ENCODE results near the gene LAMA2. TPM values are rescaled to one million over a fixed set of nuclear protein-coding genes. Genes with fewer than 3 reads are reported as not detected.

The LAMA2 gene
- total RNA-seq, 2 donors from 2014 or later = 111 to 217 TPM

GRCh38 chr6:129117355-129117754 lies 234.4 kb downstream of the LAMA2 start:
- H3K4me1 ChIP-seq (ENCODE audit: control insufficient read depth in 1 of 2, low read depth in 2 of 2) = peaks cover 3 to 24% of the 10 kb centered on the region in 2 donors
- TF ChIP-seq CTCF (IDR thresholded peaks at IDR 0.05) = no peak
- no peaks in the 10 kb centered on the region for H3K9me3 ChIP-seq
- no peaks in the 10 kb centered on the region for H3K36me3 ChIP-seq
- H3K4me3 ChIP-seq = no peak overlapping the region
- no peaks in the 10 kb centered on the region for H3K27me3 ChIP-seq (replicated peaks; ENCODE audit: insufficient read depth)
- no peak overlapping the region for H3K27ac ChIP-seq
- DNase-seq (ENCODE audit: low spot score) (no peak), ATAC-seq (ENCODE audit: insufficient number of reproducible peaks, low FRiP score, low read depth) (no peak)

- ATAC-seq (ENCODE audit: insufficient number of reproducible peaks, low FRiP score, low read depth) = no peak
- DNase-seq (ENCODE audit: low spot score) = no peak
- Histone ChIP-seq H3K27me3 (replicated peaks; ENCODE audit: insufficient read depth) (no peaks in the 10 kb centered on the region), H3K27ac (no peak overlapping the region), H3K4me1 (ENCODE audit: control insufficient read depth in 1 of 2, low read depth in 2 of 2) (peaks cover 0 to 5% of the 10 kb centered on the region in 2 donors), H3K36me3 (no peaks in the 10 kb centered on the region), H3K9me3 (no peaks in the 10 kb centered on the region), H3K4me3 (no peak overlapping the region)
- TF ChIP-seq CTCF (IDR thresholded peaks at IDR 0.05) = no peak
These were observed 238.1 kb downstream of the LAMA2 start for GRCh38 chr6:129120856-129121638.

DNA sequence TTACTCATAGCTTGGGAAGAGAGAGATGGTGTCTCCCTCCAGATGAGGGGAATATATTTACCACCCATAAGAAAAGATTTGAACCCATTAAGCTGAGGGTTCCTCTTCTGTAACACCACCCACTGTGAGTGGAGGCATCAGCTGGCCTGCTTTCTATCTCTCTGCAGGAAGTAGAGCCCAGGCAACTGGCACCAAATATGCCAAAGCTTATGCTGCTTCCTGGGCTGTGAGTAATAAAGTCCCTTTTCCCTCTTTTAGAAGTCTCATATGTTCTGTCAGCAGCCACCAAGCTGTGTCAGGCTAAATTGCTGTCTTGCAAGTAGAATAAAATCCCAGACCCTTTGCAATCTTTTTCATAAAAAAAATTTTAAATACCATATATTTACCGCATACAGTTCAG lies 241.4 kb downstream of the LAMA2 start:
- H3K27me3 ChIP-seq (replicated peaks; ENCODE audit: insufficient read depth) = no peaks in the 10 kb centered on the region
- ATAC-seq (ENCODE audit: insufficient number of reproducible peaks, low FRiP score, low read depth) (no peak), DNase-seq (ENCODE audit: low spot score) (no peak)
- no peaks in the 10 kb centered on the region for H3K9me3 ChIP-seq
- H3K4me3 ChIP-seq = no peak overlapping the region
- no peaks in the 10 kb centered on the region for H3K36me3 ChIP-seq
- no peak overlapping the region for H3K27ac ChIP-seq
- peaks cover 0 to 5% of the 10 kb centered on the region in 2 donors for H3K4me1 ChIP-seq (ENCODE audit: control insufficient read depth in 1 of 2, low read depth in 2 of 2)
- no peak for TF ChIP-seq CTCF (IDR thresholded peaks at IDR 0.05)

DNA sequence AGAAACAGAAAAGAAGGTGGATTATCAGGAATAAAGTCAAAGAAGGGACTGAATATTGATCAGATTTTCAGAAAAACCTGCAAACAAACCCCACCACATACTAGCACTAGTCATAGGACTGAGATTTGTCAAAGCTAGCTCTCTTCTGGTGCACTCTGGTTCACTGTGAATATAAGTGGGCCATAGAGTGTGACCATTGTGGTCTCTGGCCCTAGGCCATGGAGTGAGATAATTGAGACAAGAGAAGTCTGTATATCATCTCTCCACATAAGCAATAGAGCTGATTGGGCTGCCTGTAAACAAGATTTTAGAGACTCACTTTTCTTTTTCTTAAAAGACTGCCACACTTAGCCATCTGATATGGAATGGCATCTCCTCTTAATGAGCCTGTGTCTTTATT lies 247.2 kb downstream of the LAMA2 start:
- TF ChIP-seq CTCF (IDR thresholded peaks at IDR 0.05) = no peak
- peaks cover 8 to 50% of the 10 kb centered on the region in 2 donors for H3K4me1 ChIP-seq (ENCODE audit: control insufficient read depth in 1 of 2, low read depth in 2 of 2)
- ATAC-seq (ENCODE audit: insufficient number of reproducible peaks, low FRiP score, low read depth) (no peak), DNase-seq (ENCODE audit: low spot score) (no peak)
- no peaks in the 10 kb centered on the region for H3K36me3 ChIP-seq
- no peaks in the 10 kb centered on the region for H3K27me3 ChIP-seq (replicated peaks; ENCODE audit: insufficient read depth)
- H3K27ac ChIP-seq = peak overlapping the region; percentile 64 to 70
- H3K9me3 ChIP-seq = no peaks in the 10 kb centered on the region
- H3K4me3 ChIP-seq = no peak overlapping the region

DNA sequence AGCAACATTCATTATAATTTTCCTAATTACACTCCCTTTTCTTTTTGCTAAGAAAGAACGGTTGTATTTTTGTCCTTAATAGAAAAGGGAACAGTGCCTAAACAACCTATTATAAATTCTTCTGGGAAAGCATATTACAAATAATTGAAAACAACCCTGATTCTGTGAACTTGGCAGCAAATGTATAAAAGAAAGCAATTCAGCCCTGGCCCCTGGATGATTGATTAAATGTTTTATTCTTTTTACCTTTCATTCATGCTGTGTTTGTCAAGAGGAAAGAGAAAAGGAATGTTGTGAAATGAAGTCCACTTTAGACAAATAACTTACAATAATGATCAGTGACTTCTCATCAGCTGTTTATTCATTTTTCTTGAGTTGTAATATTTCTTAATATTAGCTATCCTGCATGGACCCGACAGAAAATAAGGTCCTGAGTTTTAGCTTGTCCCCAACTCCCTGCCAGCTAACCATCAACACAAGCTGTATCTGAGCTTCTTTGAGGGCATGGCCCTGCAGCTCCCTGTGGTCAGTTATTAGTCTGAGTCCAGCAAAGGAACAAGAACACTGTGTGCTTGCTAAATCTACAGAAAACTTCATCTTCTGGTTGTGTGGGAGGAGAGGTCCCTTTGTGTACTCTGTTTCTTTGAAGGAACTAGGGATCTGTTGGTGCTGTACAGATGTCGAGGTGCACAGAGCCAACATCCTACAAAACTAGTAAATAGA lies 248.2 kb downstream of the LAMA2 start:
- Histone ChIP-seq H3K4me1 (ENCODE audit: control insufficient read depth in 1 of 2, low read depth in 2 of 2) (peaks cover 8 to 58% of the 10 kb centered on the region in 2 donors), H3K27me3 (replicated peaks; ENCODE audit: insufficient read depth) (no peaks in the 10 kb centered on the region), H3K4me3 (peak overlapping the region; percentile 1), H3K9me3 (no peaks in the 10 kb centered on the region), H3K27ac (peak overlapping the region; percentile 64 to 70), H3K36me3 (no peaks in the 10 kb centered on the region)
- no peak for DNase-seq (ENCODE audit: low spot score)
- TF ChIP-seq CTCF (IDR thresholded peaks at IDR 0.05) = no peak
- ATAC-seq (ENCODE audit: insufficient number of reproducible peaks, low FRiP score, low read depth) = no peak
